Tibial nerve (tissue), 4 donors: ENCODE measurements around the gene HECTD1. TPM values are rescaled to one million over a fixed set of nuclear protein-coding genes. Genes with fewer than 3 reads are reported as not detected.
"Not testable (repeated sequence)": the region's sequence is repeated elsewhere in the genome, so short reads cannot be mapped to it uniquely, and the experiment has no call there.

Experiments
- DNase-seq, 2 donors: peaks; one replicate each; pipeline ENCODE4 v3.0.0-alpha.2; 2019; ENCODE audit warnings: low spot score in 2 of 2
- H3K27ac ChIP-seq, 4 donors: fragments of 200-600 bp; sonication (generic) in 3 of 4; one replicate each; pipeline ENCODE4 v1.5.1; 2017 to 2019; ENCODE audit warnings: mild to moderate bottlenecking in 1 of 4
- H3K27me3 ChIP-seq, 2 donors: fragments of 200-600 bp; sonication (generic) in 1 of 2; one replicate each; pipeline versions ENCODE4 v1.5.1 to v1.6.0; 2017 to 2019
- H3K36me3 ChIP-seq, 3 donors: fragments of 200-600 bp; sonication (generic); one replicate each; pipeline ENCODE4 v1.5.1; 2018 to 2019
- H3K4me1 ChIP-seq, 4 donors: fragments of 200-600 bp; sonication (generic) in 3 of 4; one replicate each; pipeline ENCODE4 v1.5.1; 2017 to 2019
- H3K4me3 ChIP-seq, 4 donors: fragments of 200-600 bp; sonication (generic) in 3 of 4; one replicate each; pipeline ENCODE4 v1.5.1; 2017 to 2019; ENCODE audit warnings: mild to moderate bottlenecking in 1 of 4, moderate library complexity in 1 of 4
- H3K9me3 ChIP-seq, 4 donors: fragments of 200-600 bp; sonication (generic) in 3 of 4; one replicate each; pipeline ENCODE4 v1.5.1; 2017 to 2019
- CTCF ChIP-seq, 5 experiments: fragments of 200-600 bp in 3 of 5; fragments of 450-650 bp in 2 of 5; sonication (generic) in 3 of 5; IDR thresholded peaks; one replicate each; pipeline ENCODE4 v1.5.1; 2016 to 2019; ENCODE audit warnings: antibody characterized with exemption in 5 of 5, mild to moderate bottlenecking in 3 of 5, moderate library complexity in 2 of 5
- EP300 ChIP-seq, 2 donors: sonication (generic); formaldehyde crosslinking; IDR thresholded peaks; one replicate each; pipeline ENCODE4 v1.6.1; 2017; ENCODE audit warnings: antibody characterized with exemption in 2 of 2, mild to moderate bottlenecking in 1 of 2
- POLR2A ChIP-seq, 2 donors: fragments of 450-650 bp; IDR thresholded peaks; one replicate each; pipeline ENCODE4 v1.6.1; 2017; ENCODE audit warnings: antibody characterized with exemption in 2 of 2, mild to moderate bottlenecking in 2 of 2, moderate library complexity in 2 of 2
- WGBS, 2 donors: methylation state at CpG; one replicate each; pipeline ENCODE4 v1.1.5; 2018; 5-methylcytosine and 5-hydroxymethylcytosine counted together
- total RNA-seq, 4 donors: library from RNA; depleted of rRNA; stranded (reverse); fragments of >200 nt; gene quantifications; one replicate each; pipeline ENCODE4 v1.1.0, GENCODE V29; 2016

HECTD1 gene
- total RNA-seq, 4 donors from 2014 or later = 183 to 225 (median 207) TPM

GRCh38 chr14:31059152-31059924, 148.3 kb downstream of the HECTD1 start:
- Histone ChIP-seq H3K27me3 (no peaks in the 10 kb centered on the region), H3K9me3 (no peaks in the 10 kb centered on the region), H3K4me1 (no peaks in the 10 kb centered on the region), H3K4me3 (no peak overlapping the region), H3K27ac (no peak overlapping the region), H3K36me3 (no peaks in the 10 kb centered on the region)
- TF ChIP-seq POLR2A (IDR thresholded peaks at IDR 0.05) (no peak), EP300 (IDR thresholded peaks at IDR 0.05) (no peak), CTCF (IDR thresholded peaks at IDR 0.05) (no peak)
- WGBS, 2 donors = 80 to 82% methylated on average over 1 of the region's 1 CpG
- peak in 1 of 2 donors; percentile 25 for DNase-seq

GRCh38 chr14:31057701-31058364, 149.8 kb downstream of the HECTD1 start:
- DNase-seq = no peak
- Histone ChIP-seq H3K27me3 (no peaks in the 10 kb centered on the region), H3K36me3 (no peaks in the 10 kb centered on the region), H3K4me3 (no peak overlapping the region), H3K9me3 (no peaks in the 10 kb centered on the region), H3K4me1 (no peaks in the 10 kb centered on the region), H3K27ac (no peak overlapping the region)
- TF ChIP-seq CTCF (IDR thresholded peaks at IDR 0.05) = no peak
- TF ChIP-seq POLR2A (IDR thresholded peaks at IDR 0.05) = no peak
- no peak for TF ChIP-seq EP300 (IDR thresholded peaks at IDR 0.05)
- 95 to 97% methylated on average over 12 of the region's 12 CpGs for WGBS, 2 donors

GRCh38 chr14:31057035-31057434, 150.6 kb downstream of the HECTD1 start:
- no peaks in the 10 kb centered on the region for H3K9me3 ChIP-seq
- TF ChIP-seq CTCF (IDR thresholded peaks at IDR 0.05) = no peak
- no peak for TF ChIP-seq EP300 (IDR thresholded peaks at IDR 0.05)
- TF ChIP-seq POLR2A (IDR thresholded peaks at IDR 0.05) = no peak
- no peak overlapping the region for H3K4me3 ChIP-seq
- no peaks in the 10 kb centered on the region for H3K27me3 ChIP-seq
- DNase-seq = no peak
- H3K27ac ChIP-seq = no peak overlapping the region
- no peaks in the 10 kb centered on the region for H3K36me3 ChIP-seq
- WGBS, 2 donors = 70 to 88% methylated on average over 1 of the region's 1 CpG
- H3K4me1 ChIP-seq = no peaks in the 10 kb centered on the region

DNA sequence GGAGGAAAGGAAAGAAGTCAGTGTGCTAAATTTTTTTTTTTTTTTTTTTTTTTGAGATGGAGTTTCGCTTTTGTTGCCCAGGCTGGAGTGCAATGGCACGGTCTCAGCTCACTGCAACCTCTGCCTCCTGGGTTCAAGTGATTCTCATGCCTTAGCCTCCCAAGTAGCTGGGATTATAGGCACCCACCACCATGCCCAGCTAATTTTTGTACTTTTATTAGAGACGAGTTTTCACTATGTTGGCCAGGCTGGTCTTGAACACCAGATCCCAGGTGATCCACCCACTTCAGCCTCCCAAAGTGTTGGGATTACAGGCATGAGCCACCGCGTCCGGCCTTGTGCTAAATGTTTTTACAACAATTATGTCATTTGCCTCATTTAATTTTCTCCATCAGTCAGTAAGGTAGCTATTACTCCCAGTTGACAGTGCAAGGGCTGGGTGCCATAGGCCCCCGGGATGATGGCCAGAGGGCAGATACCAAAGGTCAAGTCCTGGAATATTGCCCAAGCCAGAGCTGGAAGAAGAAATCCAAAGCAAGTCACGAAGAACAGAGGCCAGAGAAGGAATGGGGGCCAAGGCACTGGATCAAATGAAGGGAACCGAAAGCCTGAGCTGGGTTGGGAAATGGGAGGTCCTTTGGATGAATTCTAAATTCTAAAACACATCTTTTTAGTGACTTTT, 154.5 kb downstream of the HECTD1 start:
- H3K27ac ChIP-seq = peak overlapping the region in 2 of 4 donors; percentile 11 to 20
- H3K4me1 ChIP-seq, H3K36me3 ChIP-seq, H3K4me3 ChIP-seq, H3K27me3 ChIP-seq, H3K9me3 ChIP-seq: not testable (repeated sequence)
- 52 to 60% methylated on average over 9 of the region's 9 CpGs for WGBS, 2 donors
- peak in 1 of 2 donors; percentile 67 for TF ChIP-seq EP300 (IDR thresholded peaks at IDR 0.05)
- DNase-seq = peak; percentile 56 to 86

DNA sequence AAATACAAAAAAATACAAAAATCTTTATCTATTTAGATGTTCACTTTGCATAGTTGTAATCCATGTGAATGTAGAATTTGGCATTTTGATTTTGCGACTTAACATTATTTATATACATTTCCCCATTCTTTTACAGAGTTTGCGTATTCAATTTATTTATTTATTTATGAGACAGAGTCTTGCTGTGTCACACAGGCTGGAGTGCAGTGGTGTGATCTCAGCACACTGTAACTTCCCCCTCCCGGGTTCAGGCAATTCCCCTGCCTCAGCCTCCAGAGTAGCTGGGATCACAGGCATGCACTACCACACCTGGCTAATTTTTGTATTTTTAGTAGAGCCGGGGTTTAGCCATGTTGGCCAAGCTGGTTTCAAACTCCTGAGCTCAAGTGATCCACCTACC, 156.1 kb downstream of the HECTD1 start:
- Histone ChIP-seq H3K4me3 (no peak overlapping the region), H3K27ac (no peak overlapping the region), H3K9me3 (no peaks in the 10 kb centered on the region), H3K4me1 (peaks cover 0 to 5% (median 0%) of the 10 kb centered on the region in 4 donors), H3K27me3 (no peaks in the 10 kb centered on the region), H3K36me3 (no peaks in the 10 kb centered on the region)
- no peak for DNase-seq
- TF ChIP-seq CTCF (IDR thresholded peaks at IDR 0.05) (no peak), POLR2A (IDR thresholded peaks at IDR 0.05) (no peak), EP300 (IDR thresholded peaks at IDR 0.05) (no peak)
- WGBS, 2 donors = 60 to 68% methylated on average over 4 of the region's 4 CpGs
